Right lobe of liver (tissue), 4 donors: Measurements from ENCODE around the gene ERBB4.

Experiments used
- POLR2A ChIP-seq: fragments of 450-650 bp; IDR thresholded peaks from one replicate; pipeline ENCODE4 v1.6.1; 2017; ENCODE audit warnings: antibody characterized with exemption, mild to moderate bottlenecking
- TF ChIP-seq, protein P1 (sequence below), 4 donors: fragments of 200-600 bp in 3 of 4; fragments of 450-650 bp in 1 of 4; IDR thresholded peaks; one replicate each; pipeline versions ENCODE4 v1.5.1 to v1.8.0; 2016 to 2022; ENCODE audit warnings: antibody characterized with exemption in 4 of 4, mild to moderate bottlenecking in 2 of 4
- donor health status: DM: no; HTN: no; CAD: no.
- donor health status: DM: no; HTN: no; CAD: no.
- donor health status: DM: no; HTN: yes; CAD: no.

DNA sequence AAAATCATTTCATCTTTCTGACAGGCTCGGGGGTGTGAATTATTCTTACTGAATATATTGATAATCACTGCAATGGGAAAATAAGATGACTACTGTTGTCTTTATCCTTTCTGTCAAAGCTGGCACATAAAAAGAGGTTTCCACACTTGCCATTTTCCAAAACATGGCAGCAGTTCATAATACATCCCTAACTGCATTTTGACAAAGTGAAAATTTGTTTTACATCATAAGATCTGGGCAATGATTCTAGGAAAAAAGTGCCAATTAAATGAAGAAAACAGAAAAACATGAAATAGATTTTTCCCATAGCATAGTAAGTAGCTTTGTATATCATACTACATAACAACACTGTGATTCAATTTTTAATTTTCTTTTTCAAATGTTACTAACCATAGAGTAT is 65.4 kb downstream of the ERBB4 start:
- TF ChIP-seq POLR2A, result no peak
- TF ChIP-seq, protein P1, sequence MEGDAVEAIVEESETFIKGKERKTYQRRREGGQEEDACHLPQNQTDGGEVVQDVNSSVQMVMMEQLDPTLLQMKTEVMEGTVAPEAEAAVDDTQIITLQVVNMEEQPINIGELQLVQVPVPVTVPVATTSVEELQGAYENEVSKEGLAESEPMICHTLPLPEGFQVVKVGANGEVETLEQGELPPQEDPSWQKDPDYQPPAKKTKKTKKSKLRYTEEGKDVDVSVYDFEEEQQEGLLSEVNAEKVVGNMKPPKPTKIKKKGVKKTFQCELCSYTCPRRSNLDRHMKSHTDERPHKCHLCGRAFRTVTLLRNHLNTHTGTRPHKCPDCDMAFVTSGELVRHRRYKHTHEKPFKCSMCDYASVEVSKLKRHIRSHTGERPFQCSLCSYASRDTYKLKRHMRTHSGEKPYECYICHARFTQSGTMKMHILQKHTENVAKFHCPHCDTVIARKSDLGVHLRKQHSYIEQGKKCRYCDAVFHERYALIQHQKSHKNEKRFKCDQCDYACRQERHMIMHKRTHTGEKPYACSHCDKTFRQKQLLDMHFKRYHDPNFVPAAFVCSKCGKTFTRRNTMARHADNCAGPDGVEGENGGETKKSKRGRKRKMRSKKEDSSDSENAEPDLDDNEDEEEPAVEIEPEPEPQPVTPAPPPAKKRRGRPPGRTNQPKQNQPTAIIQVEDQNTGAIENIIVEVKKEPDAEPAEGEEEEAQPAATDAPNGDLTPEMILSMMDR (IDR thresholded peaks at IDR 0.05), result no peak
